NCI-H345 (cell line): Measurements from ENCODE around the gene ALMS1.
"Not testable (repeated sequence)": the region's sequence is repeated elsewhere in the genome, so short reads cannot be mapped to it uniquely, and the experiment has no call there.

Source experiments
- DNase-seq: peaks from one replicate; lab custom pipeline; 2025; lab: John Stamatoyannopoulos, UW

Gene ALMS1

GRCh38 chr2:73624625-73625024, 239.0 kb downstream of the ALMS1 start:
- DNase-seq: not testable (repeated sequence)

- not testable (repeated sequence) for DNase-seq
Observed at GRCh38 chr2:73626237-73626636, 240.6 kb downstream of the ALMS1 start.

- not testable (repeated sequence) for DNase-seq
Observed at GRCh38 chr2:73628493-73628892, 242.9 kb downstream of the ALMS1 start.

- DNase-seq: not testable (repeated sequence)
Observed at GRCh38 chr2:73630662-73631266, 245.1 kb downstream of the ALMS1 start.

GRCh38 chr2:73636977-73637376, 251.3 kb downstream of the ALMS1 start:
- DNase-seq: not testable (repeated sequence)

- no peak for DNase-seq
Observed at GRCh38 chr2:73638429-73638828, 252.8 kb downstream of the ALMS1 start.

GRCh38 chr2:73640511-73640911, 254.9 kb downstream of the ALMS1 start:
- DNase-seq: no peak

GRCh38 chr2:73640946-73641766, 255.5 kb downstream of the ALMS1 start:
- DNase-seq: no peak

- DNase-seq: no peak
Observed at GRCh38 chr2:73641767-73642062, 256.1 kb downstream of the ALMS1 start.

- no peak for DNase-seq
Observed at GRCh38 chr2:73642338-73643018, 256.8 kb downstream of the ALMS1 start, which contains the start of gene NAT8. NAT8 (minus strand) TSS chr2:73642422; CDS start chr2:73641628, 794 bp downstream.

- DNase-seq: not testable (repeated sequence)
Observed at GRCh38 chr2:73647690-73648089, 262.1 kb downstream of the ALMS1 start.

GRCh38 chr2:73651591-73652230, 266.1 kb downstream of the ALMS1 start:
- DNase-seq: no peak

GRCh38 chr2:73652348-73652747, 266.7 kb downstream of the ALMS1 start:
- DNase-seq: no peak

- no peak for DNase-seq
Observed at GRCh38 chr2:73654175-73654574, 268.5 kb downstream of the ALMS1 start.
